Muscle of arm (tissue), 14 donors: Measurements from ENCODE around the gene GNG4. TPM values are rescaled to one million over a fixed set of nuclear protein-coding genes. Genes with fewer than 3 reads are reported as not detected.

ENCODE experiments used
- DNase-seq: peaks from one replicate; pipeline ENCODE4 v3.0.0-alpha.2; 2013
- long read RNA-seq, 11 donors: transcript quantifications; one replicate each; lab custom pipeline, GENCODE V29; 2026
- polyA plus RNA-seq, 12 donors: library from polyadenylated mRNA; unstranded; fragments of 120-200 nt; gene quantifications; one replicate each; pipeline ENCODE4 v1.2.1, GENCODE V29; 2013; ENCODE audit not compliant: insufficient read length in 12 of 12

Gene GNG4
- 1 to 10 TPM in 6 of 12 donors, under 1 TPM in 5, not detected in 1; 0.52 to 6.4 (median 1.1) TPM for polyA plus RNA-seq
- long read RNA-seq, donor 1, full-length matches to known transcripts, result 10 of 10 reads
- long read RNA-seq, donor 1, partial matches to known transcripts, result 0 of 10 reads
- long read RNA-seq, donor 1, other reads (novel, unspliced or antisense), result 0 of 10 reads
- long read RNA-seq, donor 2, result 0 reads
- long read RNA-seq, donor 3, result 0 reads
- long read RNA-seq, donor 4, result 0 reads
- long read RNA-seq, donor 5, result 0 reads
- long read RNA-seq, donor 6, result 0 reads
- long read RNA-seq, donor 7, full-length matches to known transcripts, result 1 of 1 reads
- long read RNA-seq, donor 7, partial matches to known transcripts, result 0 of 1 reads
- long read RNA-seq, donor 7, other reads (novel, unspliced or antisense), result 0 of 1 reads
- long read RNA-seq, donor 8, result 0 reads
- long read RNA-seq, donor 9, result 0 reads
- long read RNA-seq, donor 10, result 0 reads
- long read RNA-seq, donor 11, full-length matches to known transcripts, result 2 of 2 reads
- long read RNA-seq, donor 11, partial matches to known transcripts, result 0 of 2 reads
- long read RNA-seq, donor 11, other reads (novel, unspliced or antisense), result 0 of 2 reads

DNA sequence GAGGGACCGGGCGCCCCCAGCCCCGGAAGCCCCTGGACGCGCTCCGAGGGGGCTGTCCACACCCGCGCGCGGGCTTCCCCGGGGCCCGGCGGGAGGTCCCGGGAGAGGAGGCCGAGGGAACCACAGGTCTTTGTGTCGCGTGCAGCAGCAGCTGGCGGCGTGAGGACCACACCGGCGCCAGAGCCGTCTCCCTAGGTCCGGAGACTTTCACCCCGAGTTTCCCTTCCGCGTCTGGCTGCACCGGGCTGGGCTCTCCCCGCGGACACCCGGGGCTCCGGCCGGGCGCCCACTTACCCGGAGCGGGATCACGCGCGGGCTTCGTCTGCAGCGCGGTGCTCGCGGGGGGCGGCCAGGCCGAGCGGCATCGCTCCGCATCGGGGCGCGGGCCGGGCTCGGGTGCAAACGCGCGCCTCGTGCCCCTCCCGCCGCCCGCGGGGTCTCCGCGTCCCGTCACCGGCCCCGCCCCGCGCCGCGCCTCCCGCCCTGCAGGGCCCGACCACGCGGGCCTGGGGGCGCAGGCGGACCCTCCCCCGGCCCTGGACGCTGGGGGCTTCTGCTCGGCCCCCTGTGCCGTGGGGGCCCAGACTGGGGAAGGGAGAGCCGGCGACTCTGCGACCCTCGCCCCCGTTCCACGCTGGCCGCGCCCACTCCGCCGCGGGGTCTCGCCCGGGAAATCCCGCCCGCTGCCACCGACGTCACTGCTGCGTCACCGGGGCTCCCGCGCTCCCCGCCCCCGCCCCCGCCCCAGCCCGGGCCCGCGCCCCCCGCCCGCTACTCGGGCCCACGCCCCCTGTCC, at the start of gene GNG4:
TSS of gene GNG4 (minus strand) at position 417 of the 796 bp plus-strand sequence. CDS start 65,946 bp downstream, outside the sequence.
- peak; percentile 8 for DNase-seq

DNA sequence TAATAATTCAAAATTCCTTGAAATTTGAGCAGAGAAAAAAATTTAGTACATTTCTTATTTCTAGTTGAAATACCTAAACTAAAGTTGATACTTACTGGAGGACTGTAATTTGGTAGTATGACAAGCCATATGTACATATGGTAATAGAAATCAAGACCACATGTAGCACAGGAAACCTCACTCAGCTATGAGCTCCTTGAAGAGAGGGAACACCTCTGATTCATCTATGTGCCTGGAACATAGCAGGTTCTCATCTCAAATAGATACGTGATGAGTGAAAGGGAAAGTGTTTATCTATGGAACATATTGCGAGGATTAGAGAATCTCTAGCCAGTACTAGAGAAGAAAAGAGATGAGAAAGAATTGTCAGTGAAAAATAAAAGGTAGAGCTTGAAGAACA, 47.9 kb upstream of the GNG4 start:
- DNase-seq, result no peak

DNA sequence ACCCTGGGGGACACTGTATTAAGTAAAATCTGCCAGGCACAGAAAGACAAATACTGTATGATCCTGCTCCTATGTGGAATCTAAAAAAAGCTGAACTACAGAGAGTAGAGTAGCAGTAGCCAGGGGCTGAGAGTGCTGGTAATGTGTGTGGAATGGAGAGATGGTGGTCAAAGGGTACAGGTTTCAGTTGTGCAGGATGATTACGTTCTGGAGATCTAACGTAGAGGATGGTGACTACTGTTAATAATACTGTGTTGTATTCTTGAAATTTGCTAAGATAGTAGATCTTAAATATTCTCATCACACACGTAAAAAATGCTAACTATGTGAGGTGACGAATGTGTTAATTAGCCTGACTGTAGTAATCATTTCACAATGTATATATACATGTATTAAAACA, 39.8 kb upstream of the GNG4 start:
- no peak for DNase-seq

DNA sequence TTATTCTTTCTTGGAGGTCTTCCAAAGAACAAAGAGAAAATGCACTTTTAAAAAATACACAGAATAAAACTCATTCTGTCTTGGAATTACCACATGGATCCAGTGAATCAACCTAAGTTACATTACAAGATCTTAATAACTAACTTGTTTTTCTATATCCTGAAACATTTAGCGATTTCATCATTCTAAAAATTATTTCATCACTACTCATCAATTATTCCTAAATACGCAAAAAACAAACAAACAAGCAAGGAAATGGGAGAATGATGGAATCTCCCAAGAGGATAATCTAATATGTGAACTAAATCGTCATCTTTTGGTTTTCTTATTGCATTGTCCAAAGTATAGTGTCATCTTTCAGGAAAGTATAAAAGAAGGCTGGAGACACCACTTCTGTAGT, 38.5 kb upstream of the GNG4 start:
- DNase-seq, result no peak

DNA sequence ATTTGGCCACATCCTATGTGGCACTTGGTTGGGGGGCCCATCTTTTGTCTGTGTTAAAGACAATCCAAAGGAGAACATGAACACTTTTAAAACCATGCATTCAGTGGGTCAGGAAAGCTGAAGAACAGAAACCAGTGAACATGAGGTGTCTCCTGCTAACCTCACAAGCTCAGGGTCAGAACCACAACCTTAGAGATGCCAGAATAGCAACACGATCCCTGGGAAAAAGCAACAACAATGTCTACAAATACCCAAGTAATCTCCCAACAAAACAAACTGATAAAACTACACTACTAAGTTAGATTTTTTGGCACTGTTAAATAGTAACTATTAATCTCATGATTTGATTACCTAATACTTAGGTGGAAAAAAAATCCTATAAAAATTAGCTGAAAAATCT, 34.1 kb upstream of the GNG4 start:
- DNase-seq, result no peak

DNA sequence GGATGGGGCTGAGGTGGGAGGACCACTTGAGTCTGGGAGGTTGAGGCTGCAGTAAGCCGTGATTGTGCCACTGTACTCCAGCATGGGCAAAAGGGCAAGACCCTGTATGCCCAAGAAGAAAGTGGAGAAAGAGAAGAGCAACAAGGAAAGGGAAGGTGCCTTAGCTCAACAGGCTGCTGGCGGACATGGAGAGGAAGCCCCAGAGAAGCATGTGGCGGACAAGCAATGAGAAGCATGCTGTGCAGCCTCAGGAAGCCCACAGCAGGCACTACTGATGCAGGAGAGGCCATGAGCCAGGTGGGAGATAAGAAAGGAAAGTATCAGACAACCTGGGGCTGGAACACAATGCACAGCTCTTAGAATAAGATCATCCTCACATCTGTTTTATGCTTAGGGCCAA, 32.6 kb upstream of the GNG4 start:
- no peak for DNase-seq

DNA sequence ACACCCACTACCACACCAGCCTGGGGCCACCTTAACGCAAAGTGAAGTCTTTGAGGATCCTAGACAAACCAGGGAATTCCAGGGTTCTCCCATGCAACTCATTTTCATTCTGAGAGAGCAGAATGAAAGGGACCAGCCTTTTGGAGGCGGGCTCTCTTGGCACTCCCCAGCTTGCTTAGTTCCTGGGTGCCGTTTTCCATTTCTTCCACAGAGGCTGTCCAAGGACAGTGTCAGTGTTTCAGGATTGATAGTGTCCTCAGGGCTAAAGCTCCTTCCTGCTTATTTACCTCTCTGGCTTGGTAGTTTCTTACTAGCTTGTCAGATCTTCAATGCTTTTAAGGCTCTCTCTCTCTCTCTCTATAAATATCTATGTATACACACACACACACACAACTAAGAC, 30.1 kb upstream of the GNG4 start:
- DNase-seq, result no peak

DNA sequence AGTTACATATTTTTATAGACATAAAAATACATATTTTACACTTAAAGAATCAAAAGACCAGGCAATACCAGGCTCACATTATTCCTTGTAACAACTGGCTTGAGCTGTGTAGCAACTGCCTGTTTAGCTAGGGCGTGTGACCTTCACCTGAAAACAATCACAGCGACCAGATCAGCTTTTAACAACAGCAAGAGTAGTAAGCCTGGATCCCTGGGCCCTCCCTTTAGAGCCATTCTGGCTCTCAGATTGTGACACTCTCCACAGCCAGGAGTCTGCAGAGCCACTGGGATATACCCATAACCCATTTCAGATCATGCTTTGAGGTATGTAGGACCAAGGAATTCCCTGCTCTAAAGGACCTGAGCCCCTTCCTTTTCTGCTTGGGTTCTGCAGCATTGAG, 29.4 kb upstream of the GNG4 start:
- DNase-seq, result no peak

DNA sequence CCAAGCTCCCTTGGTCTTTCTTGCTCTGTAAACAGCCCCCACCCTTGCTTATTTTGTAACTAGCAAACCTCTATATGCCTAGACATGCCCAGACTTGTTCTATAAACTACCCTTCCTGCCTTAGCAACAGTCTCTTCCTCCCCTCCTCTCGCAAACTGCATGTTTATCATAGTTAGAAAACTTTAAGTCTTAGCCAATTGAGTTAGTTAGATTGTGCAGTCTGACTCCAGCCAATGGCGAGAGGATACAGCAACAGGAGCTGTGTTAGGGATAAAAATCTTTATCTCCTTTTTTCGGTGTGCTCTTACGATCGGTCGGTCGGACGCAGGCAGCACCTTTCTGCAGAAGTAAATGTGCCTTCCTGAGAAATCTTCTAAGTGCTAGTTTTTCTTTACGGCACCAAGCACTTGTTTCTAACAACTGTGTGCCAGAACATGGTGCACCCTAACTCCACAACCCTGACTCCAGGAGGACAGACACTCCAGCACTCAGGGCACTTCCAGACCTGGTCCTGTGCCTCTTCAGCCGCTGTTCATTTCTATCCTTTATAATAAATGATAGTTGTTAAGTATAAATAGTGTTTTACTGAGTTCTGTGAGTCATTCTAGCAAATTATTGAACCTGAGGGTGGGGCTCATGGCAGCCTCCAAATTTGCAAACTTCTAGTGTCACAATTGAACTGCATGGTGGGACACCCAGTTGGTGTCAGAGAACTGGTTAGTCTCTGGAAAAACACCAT, 25.7 kb upstream of the GNG4 start:
- no peak for DNase-seq

DNA sequence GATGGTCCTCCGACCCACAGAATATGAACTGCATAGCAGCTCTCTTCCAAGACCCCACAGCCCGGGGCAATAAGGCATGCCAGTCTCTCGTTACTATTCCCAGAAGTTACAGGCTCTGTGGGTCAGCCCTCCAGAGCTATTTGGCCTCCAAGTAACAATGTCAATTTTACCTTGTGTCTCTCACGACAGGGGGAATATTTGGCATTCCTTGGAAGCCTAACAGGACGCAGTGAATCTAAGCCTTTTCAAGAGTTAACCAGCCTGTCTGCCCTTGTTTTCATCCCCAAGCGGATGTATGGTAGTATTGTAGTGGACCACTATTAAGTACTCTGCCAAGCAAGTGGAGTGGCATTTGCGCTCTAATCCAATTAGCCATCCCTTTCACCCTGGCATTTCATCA, 24.4 kb upstream of the GNG4 start:
- DNase-seq, result no peak

DNA sequence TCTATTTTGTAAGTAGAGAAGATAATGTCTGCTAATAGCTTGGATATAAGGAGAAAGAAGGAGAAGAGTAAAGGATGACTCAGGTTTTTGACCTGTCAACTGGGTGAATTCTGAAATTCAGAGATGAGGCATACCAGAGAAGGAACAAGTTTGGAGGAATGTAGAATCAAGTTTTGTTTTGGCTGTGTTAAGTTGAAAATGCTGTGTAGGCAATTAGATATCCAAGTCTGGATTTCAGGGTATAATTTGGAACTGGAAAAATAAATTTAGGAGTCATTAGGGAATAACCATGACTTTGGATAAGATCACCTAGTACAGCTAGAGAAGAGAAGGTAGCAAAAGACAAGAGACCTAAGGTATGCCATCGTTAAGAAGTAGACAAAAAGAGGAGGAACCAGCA, 22.4 kb upstream of the GNG4 start:
- no peak for DNase-seq

DNA sequence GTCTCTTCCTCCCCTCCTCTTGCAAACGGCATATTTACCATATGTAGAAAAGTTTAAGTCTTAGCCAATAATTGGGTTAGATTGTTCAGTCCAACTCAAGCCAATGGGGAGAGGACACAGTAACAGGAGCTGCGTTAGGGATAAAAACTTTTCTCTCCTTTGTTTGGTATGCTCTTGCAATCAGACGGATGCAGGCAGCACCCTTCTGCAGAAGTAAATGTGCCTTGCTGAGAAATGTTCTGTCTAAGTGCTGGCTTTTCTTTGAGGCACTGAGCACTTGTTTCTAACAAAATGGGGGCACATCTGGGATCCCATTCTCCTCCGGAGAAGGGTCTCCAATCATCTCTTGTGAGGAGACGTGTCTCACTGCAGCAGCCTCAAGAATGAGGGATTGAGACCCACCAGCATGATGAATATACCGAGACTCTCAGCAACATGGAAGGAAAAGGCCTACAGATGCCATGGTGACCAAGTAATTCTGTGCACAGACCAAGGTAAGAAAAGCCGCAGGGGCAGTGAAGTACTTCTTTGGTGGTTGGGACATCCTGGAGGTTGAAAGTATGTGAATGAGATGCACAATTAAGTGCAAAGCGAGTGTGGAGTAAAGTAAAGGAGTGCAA, 20.7 kb upstream of the GNG4 start:
- no peak for DNase-seq

DNA sequence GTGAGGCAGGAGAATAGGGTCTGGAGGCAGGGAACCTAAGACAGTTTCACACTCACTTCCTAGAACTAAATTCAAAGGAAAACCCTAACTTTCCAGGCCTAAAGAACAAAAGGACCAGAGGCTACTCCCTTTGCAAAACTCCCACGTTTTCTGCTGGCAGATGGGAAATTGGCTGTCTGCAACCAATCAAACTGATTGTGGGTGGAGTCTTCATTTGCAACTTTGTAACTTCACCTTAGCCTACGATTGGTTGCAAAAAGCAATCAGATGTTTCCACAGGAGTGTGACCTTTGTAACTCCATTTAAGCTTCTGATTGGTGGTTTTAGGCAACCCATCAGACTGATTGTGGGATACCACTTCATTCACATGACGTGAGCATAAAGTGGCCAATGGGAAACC, 19.7 kb upstream of the GNG4 start:
- no peak for DNase-seq

DNA sequence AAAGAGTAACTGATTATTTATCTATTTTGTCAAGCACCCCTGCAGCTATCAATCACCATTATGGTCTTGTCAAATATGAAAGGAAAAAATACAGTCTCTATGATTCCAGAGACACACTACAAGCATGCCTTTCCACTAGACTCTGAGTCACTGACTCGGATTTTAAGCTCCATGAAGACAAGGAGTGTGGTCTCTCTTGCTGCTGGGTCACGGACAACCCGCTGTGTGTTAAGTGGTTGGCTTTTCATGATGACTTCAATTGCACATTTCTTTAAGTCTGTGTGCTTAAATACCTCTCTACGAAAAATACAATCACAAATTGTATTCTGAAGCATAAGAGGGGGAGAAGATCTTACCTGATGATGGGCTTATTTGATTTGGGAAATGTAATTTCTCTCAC, 14.0 kb upstream of the GNG4 start:
- DNase-seq, result no peak

DNA sequence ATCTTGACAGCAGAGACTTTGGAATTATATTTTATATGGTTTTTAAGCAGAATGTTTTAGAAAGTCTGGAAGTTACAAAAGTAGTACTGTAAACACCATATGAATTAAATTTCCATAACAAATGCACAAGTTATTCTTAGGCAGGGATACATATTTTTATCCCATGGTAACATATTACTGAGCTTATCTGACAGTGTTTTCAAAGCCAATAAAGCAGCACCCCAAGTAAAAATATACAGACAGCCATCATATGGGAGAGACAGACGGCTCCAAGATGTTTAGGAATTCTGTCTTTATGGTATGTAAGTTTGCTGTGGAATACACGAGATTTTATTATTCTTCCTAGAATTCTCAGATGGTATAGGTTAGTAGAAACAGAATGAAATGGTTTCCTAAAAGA, 12.0 kb upstream of the GNG4 start:
- DNase-seq, result no peak

DNA sequence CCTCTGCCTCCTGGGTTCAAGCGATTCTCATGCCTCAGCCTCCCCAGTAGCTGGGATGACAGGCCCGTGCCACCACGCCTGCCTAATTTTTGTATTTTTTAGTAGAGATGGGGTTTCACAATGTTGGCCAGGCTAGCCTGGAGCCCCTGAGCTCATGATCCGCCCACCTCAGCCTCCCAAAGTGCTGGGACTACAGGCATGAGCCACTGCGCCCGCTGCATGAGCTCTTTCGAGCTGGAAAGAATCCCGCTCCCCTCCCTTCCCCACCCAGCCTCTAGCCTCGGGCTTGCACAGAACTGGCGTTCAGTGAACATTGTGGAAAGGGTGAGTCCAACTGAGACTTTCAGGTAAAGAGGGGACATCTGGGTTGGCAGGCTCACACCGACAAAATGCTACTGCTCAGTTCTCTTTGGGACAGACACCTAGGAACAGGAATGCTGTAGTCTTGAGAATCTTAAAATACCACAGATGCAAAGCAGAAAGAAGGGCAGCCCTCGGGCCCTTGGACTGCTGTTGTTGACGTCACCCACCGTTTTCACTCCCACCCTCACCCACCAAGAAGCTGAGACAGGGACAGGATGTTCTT, 9.7 kb upstream of the GNG4 start:
- no peak for DNase-seq

DNA sequence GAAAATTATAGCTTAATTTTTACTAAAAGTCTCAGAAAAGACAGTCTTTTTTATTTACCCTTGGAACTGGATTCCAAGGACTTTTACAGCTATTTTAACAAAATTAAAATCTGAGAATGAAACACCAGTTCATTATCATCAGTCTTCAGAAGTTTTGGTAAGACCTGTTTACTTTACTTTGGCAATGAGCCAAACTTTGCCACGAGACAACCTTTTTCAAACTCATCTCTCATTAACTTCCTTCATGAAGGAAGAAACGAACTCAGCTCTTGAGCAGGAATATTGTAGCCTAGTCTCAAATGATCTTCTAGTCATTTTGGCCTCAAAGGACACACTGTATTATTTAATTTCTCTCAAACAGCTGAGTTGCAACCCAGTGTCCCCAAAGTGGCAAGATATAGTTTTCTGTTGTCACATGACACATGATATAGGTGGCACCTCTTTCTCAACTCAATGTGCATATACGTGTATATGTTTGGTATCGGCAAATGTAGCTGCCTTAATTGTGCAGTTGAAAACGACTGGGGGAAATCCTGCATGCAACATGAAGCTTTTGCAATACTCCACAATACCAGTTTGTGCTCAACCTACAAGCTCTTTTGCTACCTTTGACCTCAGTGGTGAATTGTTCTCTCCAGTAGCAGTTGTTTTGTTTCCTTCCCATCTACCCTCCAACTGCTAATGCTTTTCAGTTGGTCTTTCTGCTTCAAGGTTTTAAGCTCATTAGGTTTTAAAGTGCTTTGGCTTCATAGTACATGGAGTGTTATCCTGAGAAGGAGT, 8.4 kb upstream of the GNG4 start:
- DNase-seq, result no peak

DNA sequence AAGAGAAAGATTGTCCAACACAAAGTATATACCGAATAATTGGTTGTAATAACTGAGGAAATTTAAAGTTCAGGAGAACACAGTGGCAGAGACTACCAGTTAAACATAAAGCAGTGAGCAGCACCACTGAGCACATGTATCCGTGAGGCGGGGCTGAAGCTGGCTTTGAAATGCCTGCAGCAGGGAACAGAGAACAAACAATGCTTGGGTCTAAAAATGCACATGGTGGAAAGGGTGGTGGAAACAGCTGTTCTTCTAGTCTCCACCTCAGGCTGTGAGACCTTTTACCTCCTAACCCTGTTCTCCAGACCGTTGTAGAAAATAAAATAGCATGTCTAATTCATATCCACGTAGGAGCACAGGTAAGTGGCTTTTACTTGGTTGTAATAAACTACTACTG, 7.7 kb upstream of the GNG4 start:
- DNase-seq, result no peak

DNA sequence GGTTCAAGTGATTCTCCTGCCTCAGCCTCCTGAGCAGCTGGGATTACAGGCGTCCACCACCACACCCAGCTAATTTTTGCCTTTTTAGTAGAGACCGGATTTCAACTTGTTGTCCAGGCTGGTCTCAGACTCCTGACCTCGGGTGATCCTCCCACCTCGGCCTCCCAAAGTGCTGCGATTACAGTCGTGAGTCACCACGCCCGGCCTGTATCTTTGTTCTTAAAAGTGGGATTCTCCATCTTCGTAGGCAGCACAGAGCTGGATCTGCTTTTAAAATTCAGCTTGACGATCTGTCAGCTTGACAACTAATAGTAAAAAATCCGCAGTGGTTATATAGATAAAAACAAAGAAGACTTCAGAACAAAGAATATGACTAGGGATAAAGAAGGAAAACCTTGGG, 2.8 kb upstream of the GNG4 start:
- DNase-seq, result no peak

DNA sequence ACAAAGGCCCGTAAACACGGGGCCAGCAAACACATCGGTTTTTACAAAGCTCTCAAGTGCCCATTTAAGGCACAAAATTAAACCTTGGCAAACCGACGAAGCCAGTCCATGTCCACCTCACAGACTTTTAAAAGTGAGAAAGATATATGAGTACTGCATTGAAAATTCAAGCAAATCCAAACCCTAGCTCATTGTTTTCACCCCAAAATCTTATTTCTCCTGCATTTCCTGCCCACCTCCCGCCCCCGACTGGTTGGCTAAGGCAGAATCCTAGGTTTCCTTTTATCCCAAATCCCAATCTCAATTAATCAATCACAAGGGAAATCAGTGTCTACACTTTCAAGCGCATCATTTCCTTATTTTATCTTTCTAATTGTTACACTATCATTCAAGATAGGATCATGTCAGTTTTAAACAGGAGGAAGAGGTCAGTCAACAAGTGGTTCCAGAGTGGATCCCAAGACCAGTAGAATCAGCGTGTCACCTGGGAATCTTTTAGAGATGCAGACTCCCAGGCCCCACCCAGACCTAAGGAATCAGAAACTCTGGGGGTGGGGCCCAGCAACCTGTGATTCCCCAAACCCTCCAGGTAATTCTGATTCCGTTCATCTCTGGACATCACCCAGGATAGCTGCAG, 1.7 kb upstream of the GNG4 start:
- no peak for DNase-seq
